ENCODE results near the gene SLIT3. TPM values are rescaled to one million over a fixed set of nuclear protein-coding genes. Genes with fewer than 3 reads are reported as not detected.

SLIT3 gene
- total RNA-seq, 6 donors from 2014 or later: 10.8 to 57.3 (median 32.2) TPM

DNA sequence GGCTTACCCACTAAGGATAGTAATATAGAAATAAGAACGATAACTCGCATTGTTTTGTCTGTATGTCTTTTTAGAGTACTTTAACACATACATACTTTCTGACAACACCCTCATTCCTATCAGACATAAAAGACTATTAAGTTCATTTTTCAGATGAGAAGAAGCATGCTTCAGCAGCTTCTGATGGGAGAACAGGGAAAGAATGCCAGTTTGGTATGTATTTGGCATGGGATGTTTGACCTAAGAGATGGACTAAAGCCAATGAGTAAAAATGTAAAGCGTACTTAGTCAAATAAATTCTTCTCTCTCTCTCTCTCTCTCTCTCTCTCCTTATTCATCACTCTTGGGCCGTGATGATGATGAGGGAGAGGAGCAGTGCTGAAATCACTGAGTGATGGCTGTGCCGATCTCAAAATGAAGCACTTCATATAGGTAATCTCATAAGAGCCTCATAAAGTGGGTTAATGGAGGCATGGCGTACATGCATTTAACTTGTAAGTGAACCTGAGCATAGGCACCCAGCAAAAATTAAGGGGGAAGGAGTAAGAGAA, 71.5 kb downstream of the SLIT3 start:
- Histone ChIP-seq H3K4me1 (no peaks in the 10 kb centered on the region), H3K36me3 (no peaks in the 10 kb centered on the region), H3K4me3 (no peak overlapping the region), H3K27me3 (no peaks in the 10 kb centered on the region), H3K27ac (no peak overlapping the region), H3K9me3 (no peaks in the 10 kb centered on the region)
- TF ChIP-seq, protein P1, sequence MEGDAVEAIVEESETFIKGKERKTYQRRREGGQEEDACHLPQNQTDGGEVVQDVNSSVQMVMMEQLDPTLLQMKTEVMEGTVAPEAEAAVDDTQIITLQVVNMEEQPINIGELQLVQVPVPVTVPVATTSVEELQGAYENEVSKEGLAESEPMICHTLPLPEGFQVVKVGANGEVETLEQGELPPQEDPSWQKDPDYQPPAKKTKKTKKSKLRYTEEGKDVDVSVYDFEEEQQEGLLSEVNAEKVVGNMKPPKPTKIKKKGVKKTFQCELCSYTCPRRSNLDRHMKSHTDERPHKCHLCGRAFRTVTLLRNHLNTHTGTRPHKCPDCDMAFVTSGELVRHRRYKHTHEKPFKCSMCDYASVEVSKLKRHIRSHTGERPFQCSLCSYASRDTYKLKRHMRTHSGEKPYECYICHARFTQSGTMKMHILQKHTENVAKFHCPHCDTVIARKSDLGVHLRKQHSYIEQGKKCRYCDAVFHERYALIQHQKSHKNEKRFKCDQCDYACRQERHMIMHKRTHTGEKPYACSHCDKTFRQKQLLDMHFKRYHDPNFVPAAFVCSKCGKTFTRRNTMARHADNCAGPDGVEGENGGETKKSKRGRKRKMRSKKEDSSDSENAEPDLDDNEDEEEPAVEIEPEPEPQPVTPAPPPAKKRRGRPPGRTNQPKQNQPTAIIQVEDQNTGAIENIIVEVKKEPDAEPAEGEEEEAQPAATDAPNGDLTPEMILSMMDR (IDR thresholded peaks at IDR 0.05): no peak
- no peak for TF ChIP-seq POLR2A (IDR thresholded peaks at IDR 0.05)
- TF ChIP-seq EP300 (IDR thresholded peaks at IDR 0.05): no peak
- TF ChIP-seq POLR2AphosphoS5 (IDR thresholded peaks at IDR 0.05): no peak
- ATAC-seq (ENCODE audit: low FRiP score in 2 of 2): no peak
- 63 to 70% methylated on average over 6 of the region's 6 CpGs for WGBS, 2 donors
- DNase-seq: no peak

DNA sequence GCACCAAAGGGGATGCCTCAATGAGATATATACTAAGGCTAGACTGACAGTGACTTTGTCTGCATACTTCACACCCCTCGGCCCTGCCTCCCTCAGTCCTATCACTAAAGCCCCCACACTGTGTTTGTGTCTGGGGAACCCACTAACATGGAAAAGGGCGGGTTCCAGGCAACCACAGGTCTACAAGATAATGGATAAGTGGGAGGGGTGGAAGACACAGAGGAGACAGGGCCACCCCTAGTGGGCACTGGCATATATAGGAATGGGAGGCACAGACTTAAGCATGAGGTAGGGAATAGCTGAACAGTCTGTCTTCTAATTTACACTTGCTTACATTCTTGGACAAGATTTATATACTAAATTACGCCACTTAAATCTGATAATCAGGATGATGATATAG, 74.0 kb downstream of the SLIT3 start:
- no peak for ATAC-seq (ENCODE audit: low FRiP score in 2 of 2)
- WGBS, 2 donors: 86 to 87% methylated on average over 3 of the region's 3 CpGs
- no peaks in the 10 kb centered on the region for H3K4me1 ChIP-seq
- H3K27ac ChIP-seq: no peak overlapping the region
- no peaks in the 10 kb centered on the region for H3K27me3 ChIP-seq
- H3K36me3 ChIP-seq: no peaks in the 10 kb centered on the region
- TF ChIP-seq EP300 (IDR thresholded peaks at IDR 0.05) (no peak), POLR2A (IDR thresholded peaks at IDR 0.05) (no peak), POLR2AphosphoS5 (IDR thresholded peaks at IDR 0.05) (no peak)
- TF ChIP-seq, protein P1 (IDR thresholded peaks at IDR 0.05): no peak
- no peak overlapping the region for H3K4me3 ChIP-seq
- H3K9me3 ChIP-seq: no peaks in the 10 kb centered on the region
- no peak for DNase-seq

DNA sequence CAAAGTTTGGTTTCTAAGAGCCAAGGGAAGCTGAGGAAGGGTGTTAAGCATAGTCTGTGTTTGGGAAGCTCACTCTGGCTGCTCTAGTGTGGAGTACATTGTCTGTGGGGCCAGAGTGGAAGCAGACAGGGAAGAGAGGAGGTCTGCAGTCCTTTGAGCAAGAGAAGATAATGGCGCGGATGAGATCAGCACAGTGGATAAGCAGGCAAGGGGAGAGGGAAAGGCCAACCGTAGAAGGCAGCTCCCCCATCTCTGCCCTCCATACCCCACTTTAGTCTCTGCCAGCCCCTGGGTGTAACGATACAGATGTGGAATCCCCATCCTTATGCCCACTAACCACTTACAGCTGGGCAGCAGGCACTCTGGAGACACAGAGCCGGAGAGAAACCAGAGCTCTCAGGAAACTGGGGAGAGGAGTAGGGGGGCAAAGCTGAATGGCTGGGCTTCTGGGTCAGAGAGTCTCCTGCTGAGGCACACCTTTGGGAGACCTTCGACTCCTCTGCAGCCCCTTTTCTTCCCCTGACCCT, 75.0 kb downstream of the SLIT3 start:
- Histone ChIP-seq H3K4me3 (no peak overlapping the region), H3K4me1 (no peaks in the 10 kb centered on the region), H3K27me3 (no peaks in the 10 kb centered on the region), H3K36me3 (no peaks in the 10 kb centered on the region), H3K27ac (no peak overlapping the region), H3K9me3 (no peaks in the 10 kb centered on the region)
- WGBS, 2 donors: 86 to 87% methylated on average over 5 to 6 of the region's 6 CpGs
- TF ChIP-seq POLR2AphosphoS5 (IDR thresholded peaks at IDR 0.05): no peak
- no peak for TF ChIP-seq EP300 (IDR thresholded peaks at IDR 0.05)
- no peak for TF ChIP-seq POLR2A (IDR thresholded peaks at IDR 0.05)
- no peak for DNase-seq
- no peak for ATAC-seq (ENCODE audit: low FRiP score in 2 of 2)

DNA sequence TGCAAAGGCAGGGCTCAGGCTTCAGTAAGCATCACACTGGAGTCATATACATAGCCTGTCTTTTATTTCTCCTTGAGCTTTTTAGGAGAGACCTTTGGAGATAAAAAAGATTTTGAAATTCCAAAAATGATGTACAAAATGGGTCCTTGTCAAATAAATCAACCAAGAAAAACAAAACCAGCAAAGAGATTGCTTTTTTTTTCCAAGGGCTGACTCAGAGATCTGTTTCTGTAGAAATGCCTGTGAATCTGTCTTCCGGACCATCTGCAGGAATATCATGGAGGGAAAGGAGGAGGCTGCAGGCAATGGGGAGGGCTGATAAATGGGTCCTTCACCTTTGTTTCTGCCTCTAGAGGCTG, 77.4 kb downstream of the SLIT3 start:
- no peak for TF ChIP-seq EP300 (IDR thresholded peaks at IDR 0.05)
- TF ChIP-seq, protein P1 (IDR thresholded peaks at IDR 0.05): no peak
- no peak for TF ChIP-seq POLR2AphosphoS5 (IDR thresholded peaks at IDR 0.05)
- TF ChIP-seq POLR2A (IDR thresholded peaks at IDR 0.05): no peak
- H3K9me3 ChIP-seq: no peaks in the 10 kb centered on the region
- WGBS, 2 donors: 73 to 100% methylated on average over 1 of the region's 1 CpG
- no peaks in the 10 kb centered on the region for H3K4me1 ChIP-seq
- H3K4me3 ChIP-seq: no peak overlapping the region
- ATAC-seq (ENCODE audit: low FRiP score in 2 of 2) (no peak), DNase-seq (no peak)
- H3K27ac ChIP-seq: no peak overlapping the region
- no peaks in the 10 kb centered on the region for H3K36me3 ChIP-seq
- H3K27me3 ChIP-seq: no peaks in the 10 kb centered on the region

DNA sequence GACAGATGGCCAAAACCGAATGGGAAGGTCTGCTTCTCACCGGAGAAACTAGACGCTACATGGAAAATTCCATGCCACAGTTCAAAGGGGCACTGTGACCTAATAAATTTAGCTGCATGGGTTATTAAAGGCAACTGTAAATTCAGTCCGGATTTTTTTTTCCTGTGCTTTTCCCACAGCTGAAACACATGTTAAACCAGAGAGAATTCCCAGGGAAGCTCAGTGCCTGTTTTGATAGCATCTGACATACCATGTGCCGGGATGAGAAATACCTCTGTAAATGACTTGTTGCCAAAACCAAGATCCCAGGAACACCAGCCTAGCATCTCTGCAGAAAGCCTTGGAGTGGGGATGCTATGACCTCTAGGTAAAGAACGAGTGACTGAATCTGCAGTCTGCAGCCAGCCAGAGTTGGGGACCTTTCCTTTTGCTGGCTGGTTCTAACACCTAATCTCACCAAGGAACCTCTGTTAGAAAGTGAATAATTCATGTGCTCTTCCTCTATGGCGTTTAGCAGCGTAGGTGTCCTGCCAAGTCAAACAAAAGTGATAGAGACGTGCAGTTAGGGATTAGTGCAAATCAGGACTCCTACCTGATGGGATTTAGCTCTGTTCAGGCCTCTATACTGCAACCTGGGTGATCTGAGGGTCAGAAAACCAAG, 77.9 kb downstream of the SLIT3 start:
- no peak for DNase-seq
- Histone ChIP-seq H3K9me3 (no peaks in the 10 kb centered on the region), H3K36me3 (no peaks in the 10 kb centered on the region), H3K27ac (no peak overlapping the region), H3K4me1 (no peaks in the 10 kb centered on the region), H3K4me3 (no peak overlapping the region), H3K27me3 (no peaks in the 10 kb centered on the region)
- 61 to 73% methylated on average over 9 of the region's 9 CpGs for WGBS, 2 donors
- ATAC-seq (ENCODE audit: low FRiP score in 2 of 2): no peak
- TF ChIP-seq, protein P1 (IDR thresholded peaks at IDR 0.05): no peak
- no peak for TF ChIP-seq POLR2AphosphoS5 (IDR thresholded peaks at IDR 0.05)
